Measurements from ENCODE around the gene PPP1R15B.

GRCh38 chr1:204424621-204425020, 13.0 kb upstream of the PPP1R15B start:
- no peak for TF ChIP-seq CTCF (conservative IDR thresholded peaks at IDR 0.05; ENCODE audit: low read depth, low read length)
- no peak for TF ChIP-seq EZH2phosphoT487 (IDR thresholded peaks at IDR 0.05; ENCODE audit: borderline replicate concordance, low read length)

Data from PC-3 (cell line).